HepG2 (cell line): Measurements from ENCODE around the gene GRK5. TPM values are rescaled to one million over a fixed set of nuclear protein-coding genes. Genes with fewer than 3 reads are reported as not detected.

Experiments used
- ATAC-seq: fragments of 200-7000 bp; cut with Tn5 transposase; 3 replicates; pipeline ENCODE4 v1.9.1; 2020; ENCODE audit warnings: mild to moderate bottlenecking, moderate library complexity
- BruUV-seq: library from RNA; stranded (reverse); fragments of 400-500 nt; replicated peaks from 2 replicates; lab custom pipeline; 2021; lab: Mats Ljungman, UMichigan
- CTCF ChIA-PET: fragments of 300-600 bp; formaldehyde crosslinking; extraction: SDS; loops from one replicate; lab custom pipeline; 2021; ENCODE audit warnings: low total read pairs, inconsistent platforms, low intra/inter-chr PET ratio; lab: Yijun Ruan, JAX
- POLR2A ChIA-PET: fragments of 350-600 bp; sonication (Branson Sonifier 250); formaldehyde crosslinking; loops from one replicate; lab custom pipeline; 2020; ENCODE audit warnings: antibody characterized with exemption, inconsistent platforms; lab: Yijun Ruan, JAX
- DNase-seq: peaks from one replicate; pipeline ENCODE4 v3.0.0-alpha.2; 2015; ENCODE audit warnings: low spot score
- FAIRE-seq: peaks from 3 replicates; lab custom pipeline; 2011; peaks lifted over from hg19 to GRCh38; lab: Jason Lieb, UNC
- H2AFZ ChIP-seq: one replicate; pipeline ENCODE4 v1.6.1; 2011; ENCODE audit warnings: low read length, inconsistent platforms
- H3K27ac ChIP-seq: fragments of 300-600 bp; 3 replicates; pipeline ENCODE4 v1.8.0; 2011; ENCODE audit warnings: mixed run types, mild to moderate bottlenecking, mixed read lengths, low read length, inconsistent platforms; ENCODE audit not compliant: insufficient read depth; ENCODE audit errors: extremely low read length
- H3K27me3 ChIP-seq, 2 experiments: fragments of 200-600 bp in 1 of 2; 2 replicates in 1 of 2; 3 replicates in 1 of 2; pipeline versions ENCODE4 v1.6.0 to v1.8.0; 2011; ENCODE audit warnings: low read length in 2 of 2, mild to moderate bottlenecking in 2 of 2, moderate library complexity in 2 of 2, inconsistent platforms in 1 of 2; ENCODE audit not compliant: insufficient read depth in 2 of 2, control insufficient read depth in 1 of 2
- H3K36me3 ChIP-seq, 2 experiments: fragments of 200-600 bp in 1 of 2; replicated peaks in 1 of 2; 2 replicates in 1 of 2; 3 replicates in 1 of 2; pipeline versions ENCODE4 v1.5.1 to v1.8.0; 2011; ENCODE audit warnings: low read length in 2 of 2, inconsistent platforms in 1 of 2; ENCODE audit not compliant: insufficient read depth in 2 of 2, control insufficient read depth in 1 of 2
- H3K4me1 ChIP-seq: 2 replicates; pipeline ENCODE4 v1.5.1; 2012; ENCODE audit warnings: low read length, inconsistent platforms; ENCODE audit not compliant: insufficient read depth
- H3K4me2 ChIP-seq: 2 replicates; pipeline ENCODE4 v1.6.0; 2011; ENCODE audit warnings: low read depth, low read length, inconsistent platforms
- H3K4me3 ChIP-seq, 3 experiments: fragments of 200-600 bp in 1 of 3; sonication (generic), shearing (Covaris generic) in 1 of 3; replicated peaks in 1 of 3; 2 replicates each; pipeline ENCODE4 v1.5.1; 2011 to 2016; ENCODE audit warnings: low read length in 3 of 3, inconsistent platforms in 2 of 3, low read depth in 2 of 3, mild to moderate bottlenecking in 2 of 3, control low read depth in 1 of 3, mixed read lengths in 1 of 3; ENCODE audit not compliant: insufficient read depth in 1 of 3
- H3K79me2 ChIP-seq: one replicate; pipeline ENCODE4 v1.6.1; 2011; ENCODE audit warnings: low read length, inconsistent platforms; ENCODE audit not compliant: insufficient read depth
- H3K9ac ChIP-seq: 2 replicates; pipeline ENCODE4 v1.6.0; 2011; ENCODE audit warnings: mild to moderate bottlenecking, low read depth, low read length, inconsistent platforms; ENCODE audit not compliant: insufficient read depth
- H3K9me3 ChIP-seq: 2 replicates; pipeline ENCODE4 v1.5.1; 2012; ENCODE audit warnings: mild to moderate bottlenecking, low read length
- H4K20me1 ChIP-seq: 2 replicates; pipeline ENCODE4 v1.6.0; 2011; ENCODE audit warnings: inconsistent platforms, mild to moderate bottlenecking, low read length, moderate library complexity; ENCODE audit not compliant: insufficient read depth
- FOXJ3 ChIP-seq: sonication (generic); formaldehyde crosslinking; IDR thresholded peaks from 2 replicates; pipeline ENCODE4 v1.4.0; 2020; ENCODE audit warnings: missing genetic modification reagents, mild to moderate bottlenecking, borderline replicate concordance
- FOXO1 ChIP-seq: sonication (generic); formaldehyde crosslinking; IDR thresholded peaks from 2 replicates; pipeline ENCODE4 v1.4.0; 2020; ENCODE audit warnings: missing genetic modification reagents
- JUND ChIP-seq: sonication (generic); formaldehyde crosslinking; IDR thresholded peaks from 2 replicates; pipeline ENCODE4 v1.8.0; 2022; ENCODE audit warnings: mild to moderate bottlenecking, missing genetic modification reagents
- KLF11 ChIP-seq: IDR thresholded peaks from 2 replicates; pipeline ENCODE4 v1.6.1; 2016; ENCODE audit warnings: missing compliant biosample characterization
- MTA3 ChIP-seq: sonication (generic); formaldehyde crosslinking; IDR thresholded peaks from 2 replicates; pipeline ENCODE4 v1.4.0; 2020; ENCODE audit warnings: missing genetic modification reagents
- SAP130 ChIP-seq: IDR thresholded peaks from 2 replicates; pipeline ENCODE4 v1.6.1; 2016; ENCODE audit warnings: low read depth
- STAT6 ChIP-seq: sonication (generic); formaldehyde crosslinking; IDR thresholded peaks from 2 replicates; pipeline ENCODE4 v1.4.0; 2020; ENCODE audit warnings: missing genetic modification reagents, mild to moderate bottlenecking, borderline replicate concordance
- ZBED4 ChIP-seq: sonication (generic); formaldehyde crosslinking; IDR thresholded peaks from 2 replicates; pipeline ENCODE4 v1.4.0; 2020; ENCODE audit warnings: missing genetic modification reagents, borderline replicate concordance
- ZC3H4 ChIP-seq: sonication (generic); formaldehyde crosslinking; IDR thresholded peaks from 2 replicates; pipeline ENCODE4 v1.4.0; 2020; ENCODE audit warnings: missing genetic modification reagents, borderline replicate concordance
- ZNF460 ChIP-seq: sonication (generic); formaldehyde crosslinking; IDR thresholded peaks from 2 replicates; pipeline ENCODE4 v1.5.1; 2020; ENCODE audit warnings: missing genetic modification reagents, mild to moderate bottlenecking, borderline replicate concordance
- ZNF737 ChIP-seq: sonication (generic); formaldehyde crosslinking; IDR thresholded peaks from 2 replicates; pipeline ENCODE4 v1.5.0; 2020; ENCODE audit warnings: missing genetic modification reagents, mild to moderate bottlenecking, borderline replicate concordance
- ZNF772 ChIP-seq: sonication (generic); formaldehyde crosslinking; IDR thresholded peaks from 2 replicates; pipeline ENCODE4 v1.5.0; 2020; ENCODE audit warnings: mild to moderate bottlenecking, missing genetic modification reagents
- ZNF775 ChIP-seq: sonication (generic); formaldehyde crosslinking; IDR thresholded peaks from 2 replicates; pipeline ENCODE4 v1.4.0; 2020; ENCODE audit warnings: missing genetic modification reagents, mild to moderate bottlenecking, moderate library complexity, borderline replicate concordance
- ZSCAN25 ChIP-seq: sonication (generic); formaldehyde crosslinking; IDR thresholded peaks from 2 replicates; pipeline ENCODE4 v1.8.0; 2022; ENCODE audit warnings: mild to moderate bottlenecking, missing genetic modification reagents
- WGBS: methylation state at CpG from one replicate; pipeline ENCODE4 v1.1.6; 2017; ENCODE audit warnings: low lambda C conversion rate; 5-methylcytosine and 5-hydroxymethylcytosine counted together
- in situ Hi-C: cut with HindIII; loops from 2 replicates; pipeline ENCODE4 v1.10.0; 2017; ENCODE audit warnings: low pct_unique_long_range_greater_than_20kb; ENCODE audit not compliant: extremely low pct_ligation_motif_present
- intact Hi-C: fragments of 100-400 bp; cut with micrococcal nuclease; formaldehyde crosslinking; loops from one replicate; pipeline ENCODE4 v1.10.0; 2022; ENCODE audit not compliant: unreplicated experiment
- polyA plus RNA-seq, 8 experiments: library from polyadenylated mRNA; depleted of rRNA in 3 of 8; stranded (reverse) in 7 of 8; unstranded in 1 of 8; fragments of >200 nt; fragmentation: Illumina TruSeq in 4 of 8; extraction: Trizol in 4 of 8; gene quantifications; 2 replicates each; pipeline versions ENCODE4 v1.2.1 to v1.2.3, GENCODE V29; 2011 to 2016; ENCODE audit warnings: low read depth in 4 of 8, missing spikeins in 1 of 8, mixed read lengths in 1 of 8; ENCODE audit not compliant: insufficient read depth in 1 of 8
- total RNA-seq, 5 experiments: library from RNA; depleted of rRNA; stranded (reverse); fragments of >200 nt; fragmentation: Illumina TruSeq; extraction: Trizol; gene quantifications; 2 replicates each; pipeline ENCODE4 v1.2.3, GENCODE V29; 2016; ENCODE audit warnings: low read depth in 1 of 5
- TF ChIP-seq, protein P1 (sequence below): sonication (generic); formaldehyde crosslinking; conservative IDR thresholded peaks from 2 replicates; pipeline ENCODE4 v1.4.0; 2020; ENCODE audit warnings: missing genetic modification reagents
- TF ChIP-seq, protein P2 (sequence below): sonication (generic); formaldehyde crosslinking; IDR thresholded peaks from 2 replicates; pipeline ENCODE4 v1.8.1; 2023; ENCODE audit warnings: missing genetic modification reagents, inconsistent platforms, borderline replicate concordance

GRK5 gene
- total and polyA plus RNA-seq, 2 of the 13 experiments (the other 11 are each of a cell fraction or from before 2014, with no cell fraction given): 10.4 to 12.6 TPM

DNA sequence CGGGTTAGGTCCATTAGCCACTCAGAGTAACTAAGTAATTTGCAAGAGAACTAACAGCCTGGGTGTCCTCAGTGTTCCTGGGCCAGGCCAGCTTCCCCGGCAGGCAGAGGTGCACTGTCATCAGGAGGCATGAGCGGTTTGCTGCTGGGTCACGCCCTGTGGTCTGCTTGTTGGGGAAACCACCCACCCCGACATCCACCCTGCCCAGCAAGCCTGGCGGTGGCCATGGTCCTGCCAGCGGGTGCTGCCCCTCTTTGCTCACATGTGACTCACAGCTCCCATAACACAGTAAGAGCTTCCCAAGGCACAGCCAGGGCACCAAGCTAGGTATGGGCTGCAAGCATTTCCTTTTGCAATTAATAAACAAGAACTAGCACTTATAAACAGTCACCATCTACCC, 259.3 kb downstream of the GRK5 start:
- no peak overlapping the region for H3K4me3 ChIP-seq
- intact Hi-C loops (no loop called here), in situ Hi-C loops (no loop called here)
- no peak overlapping the region for H2AFZ ChIP-seq
- H3K9me3 ChIP-seq: no peaks in the 10 kb centered on the region
- no TSS peak for BruUV-seq
- WGBS: 42% methylated on average over 2 of the region's 7 CpGs
- H3K9ac ChIP-seq: no peak overlapping the region
- no peak overlapping the region for H3K4me2 ChIP-seq
- ATAC-seq (no peak), FAIRE-seq (no peak), DNase-seq (no peak)
- H4K20me1 ChIP-seq: no peaks in the 10 kb centered on the region
- H3K4me1 ChIP-seq: peaks cover 12% of the 10 kb centered on the region
- no peak overlapping the region for H3K27ac ChIP-seq
- POLR2A ChIA-PET: no interaction called here
- CTCF ChIA-PET: no interaction called here
- H3K27me3 ChIP-seq: peaks cover 0 to 39% of the 10 kb centered on the region in 2 experiments; a peak in 4 of 5 replicates
- no peaks in the 10 kb centered on the region for H3K36me3 ChIP-seq
- H3K79me2 ChIP-seq: no peaks in the 10 kb centered on the region
- TF ChIP-seq SAP130 (CRISPR knock-in tag) (no peak), ZNF775 (CRISPR knock-in tag) (no peak), JUND (CRISPR knock-in tag) (no peak), MTA3 (CRISPR knock-in tag) (no peak), ZBED4 (CRISPR knock-in tag) (no peak), ZNF737 (no peak), FOXJ3 (CRISPR knock-in tag) (no peak), FOXO1 (CRISPR knock-in tag) (no peak), ZNF460 (CRISPR knock-in tag) (no peak), ZC3H4 (CRISPR knock-in tag) (no peak), ZSCAN25 (no peak), ZNF772 (no peak), KLF11 (CRISPR knock-in tag) (no peak), STAT6 (CRISPR knock-in tag) (no peak)
- TF ChIP-seq, protein P1, sequence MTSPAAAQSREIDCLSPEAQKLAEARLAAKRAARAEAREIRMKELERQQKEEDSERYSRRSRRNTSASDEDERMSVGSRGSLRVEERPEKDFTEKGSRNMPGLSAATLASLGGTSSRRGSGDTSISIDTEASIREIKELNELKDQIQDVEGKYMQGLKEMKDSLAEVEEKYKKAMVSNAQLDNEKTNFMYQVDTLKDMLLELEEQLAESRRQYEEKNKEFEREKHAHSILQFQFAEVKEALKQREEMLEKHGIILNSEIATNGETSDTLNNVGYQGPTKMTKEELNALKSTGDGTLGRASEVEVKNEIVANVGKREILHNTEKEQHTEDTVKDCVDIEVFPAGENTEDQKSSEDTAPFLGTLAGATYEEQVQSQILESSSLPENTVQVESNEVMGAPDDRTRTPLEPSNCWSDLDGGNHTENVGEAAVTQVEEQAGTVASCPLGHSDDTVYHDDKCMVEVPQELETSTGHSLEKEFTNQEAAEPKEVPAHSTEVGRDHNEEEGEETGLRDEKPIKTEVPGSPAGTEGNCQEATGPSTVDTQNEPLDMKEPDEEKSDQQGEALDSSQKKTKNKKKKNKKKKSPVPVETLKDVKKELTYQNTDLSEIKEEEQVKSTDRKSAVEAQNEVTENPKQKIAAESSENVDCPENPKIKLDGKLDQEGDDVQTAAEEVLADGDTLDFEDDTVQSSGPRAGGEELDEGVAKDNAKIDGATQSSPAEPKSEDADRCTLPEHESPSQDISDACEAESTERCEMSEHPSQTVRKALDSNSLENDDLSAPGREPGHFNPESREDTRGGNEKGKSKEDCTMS: no peak
- TF ChIP-seq, protein P2, sequence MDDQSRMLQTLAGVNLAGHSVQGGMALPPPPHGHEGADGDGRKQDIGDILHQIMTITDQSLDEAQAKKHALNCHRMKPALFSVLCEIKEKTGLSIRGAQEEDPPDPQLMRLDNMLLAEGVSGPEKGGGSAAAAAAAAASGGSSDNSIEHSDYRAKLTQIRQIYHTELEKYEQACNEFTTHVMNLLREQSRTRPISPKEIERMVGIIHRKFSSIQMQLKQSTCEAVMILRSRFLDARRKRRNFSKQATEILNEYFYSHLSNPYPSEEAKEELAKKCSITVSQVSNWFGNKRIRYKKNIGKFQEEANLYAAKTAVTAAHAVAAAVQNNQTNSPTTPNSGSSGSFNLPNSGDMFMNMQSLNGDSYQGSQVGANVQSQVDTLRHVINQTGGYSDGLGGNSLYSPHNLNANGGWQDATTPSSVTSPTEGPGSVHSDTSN (CRISPR knock-in tag): no peak
